ENCODE data around the gene HES4.

DNA sequence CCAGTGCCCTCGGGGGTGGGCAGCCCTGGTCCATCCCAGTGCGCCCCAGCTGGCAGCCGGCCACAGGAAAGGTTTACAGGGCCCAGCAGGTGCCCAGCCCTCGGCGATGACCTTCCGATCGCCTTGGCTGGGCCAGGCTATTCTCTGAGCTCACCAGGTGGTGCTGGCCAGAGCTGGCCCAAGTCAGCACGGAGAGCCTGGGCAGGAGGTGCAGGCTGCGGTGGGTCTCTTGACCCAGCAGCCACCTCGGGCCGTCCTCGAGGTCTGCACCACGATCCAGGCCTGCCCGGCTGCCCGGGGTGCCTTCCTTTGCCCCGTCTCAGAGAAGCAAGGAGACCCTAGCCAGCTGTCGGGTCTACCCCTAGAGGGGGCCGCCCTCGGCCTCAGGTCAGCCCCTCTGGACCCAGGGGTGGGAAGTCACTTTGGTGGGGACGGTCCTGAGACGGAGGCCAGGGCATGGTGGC is 18.4 kb downstream of the HES4 start:
- TF ChIP-seq, protein P1, sequence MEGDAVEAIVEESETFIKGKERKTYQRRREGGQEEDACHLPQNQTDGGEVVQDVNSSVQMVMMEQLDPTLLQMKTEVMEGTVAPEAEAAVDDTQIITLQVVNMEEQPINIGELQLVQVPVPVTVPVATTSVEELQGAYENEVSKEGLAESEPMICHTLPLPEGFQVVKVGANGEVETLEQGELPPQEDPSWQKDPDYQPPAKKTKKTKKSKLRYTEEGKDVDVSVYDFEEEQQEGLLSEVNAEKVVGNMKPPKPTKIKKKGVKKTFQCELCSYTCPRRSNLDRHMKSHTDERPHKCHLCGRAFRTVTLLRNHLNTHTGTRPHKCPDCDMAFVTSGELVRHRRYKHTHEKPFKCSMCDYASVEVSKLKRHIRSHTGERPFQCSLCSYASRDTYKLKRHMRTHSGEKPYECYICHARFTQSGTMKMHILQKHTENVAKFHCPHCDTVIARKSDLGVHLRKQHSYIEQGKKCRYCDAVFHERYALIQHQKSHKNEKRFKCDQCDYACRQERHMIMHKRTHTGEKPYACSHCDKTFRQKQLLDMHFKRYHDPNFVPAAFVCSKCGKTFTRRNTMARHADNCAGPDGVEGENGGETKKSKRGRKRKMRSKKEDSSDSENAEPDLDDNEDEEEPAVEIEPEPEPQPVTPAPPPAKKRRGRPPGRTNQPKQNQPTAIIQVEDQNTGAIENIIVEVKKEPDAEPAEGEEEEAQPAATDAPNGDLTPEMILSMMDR (IDR thresholded peaks at IDR 0.05; ENCODE audit: extremely low read depth in 1 of 2, insufficient read depth in 1 of 2, low read depth in 1 of 2, low read length in 2 of 2): no peak
- TF ChIP-seq POLR2AphosphoS5 (IDR thresholded peaks at IDR 0.05; ENCODE audit: insufficient read depth, low read depth, low read length) (no peak), JUN (IDR thresholded peaks at IDR 0.05; ENCODE audit: borderline replicate concordance, insufficient read depth, insufficient read length, low read depth) (no peak), POLR2A (IDR thresholded peaks at IDR 0.05; ENCODE audit: low read depth, low read length) (no peak)
